HG02973 (cell line): Measurements from ENCODE around the gene HINFP.
"Not testable (repeated sequence)": the region's sequence is repeated elsewhere in the genome, so short reads cannot be mapped to it uniquely, and the experiment has no call there.

ENCODE experiments used
- ATAC-seq: cut with Tn5 transposase; IDR thresholded peaks from one replicate; pipeline ENCODE4 v1.9.1; 2021; ENCODE audit warnings: moderate library complexity; ENCODE audit not compliant: unreplicated experiment

The HINFP gene

DNA sequence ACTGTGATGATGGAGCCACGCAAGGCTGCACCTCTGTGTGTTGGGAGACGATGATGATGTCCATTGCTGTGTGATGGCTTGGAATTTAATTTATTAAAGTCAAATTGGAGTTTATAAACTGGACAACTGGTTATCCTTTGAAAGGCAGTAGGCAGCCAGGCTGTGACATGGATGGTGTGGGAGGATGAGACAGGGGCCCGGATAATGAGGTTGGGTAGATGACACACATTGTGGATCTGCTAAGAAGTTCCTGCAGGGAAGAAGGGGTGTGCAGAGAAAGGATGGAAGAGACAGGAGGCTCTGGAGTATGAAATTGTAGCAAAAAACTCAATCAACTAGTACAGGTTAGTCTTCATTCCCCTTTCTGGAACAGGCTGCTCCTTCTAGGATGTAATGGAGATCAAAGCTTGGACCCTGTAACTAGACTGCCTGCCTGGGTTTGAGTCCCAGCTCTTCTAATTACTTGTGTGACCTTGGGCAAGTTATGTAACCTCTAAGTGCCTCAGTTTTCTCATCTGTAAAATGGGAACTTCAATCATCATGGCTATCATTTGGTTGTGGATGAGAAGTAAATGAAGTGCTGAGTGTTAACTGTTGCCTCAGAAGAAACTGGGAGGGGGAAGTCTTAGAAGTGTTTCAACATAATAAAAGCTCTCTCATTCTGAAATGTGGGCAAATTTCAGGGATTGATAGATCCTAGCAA lies 4.2 kb upstream of the HINFP start:
- no peak for ATAC-seq

- ATAC-seq = no peak
Measured at GRCh38 chr11:119118227-119118626, 3.2 kb upstream of the HINFP start.

GRCh38 chr11:119118946-119119345 lies 2.4 kb upstream of the HINFP start:
- ATAC-seq = no peak

- ATAC-seq = no peak
Measured at GRCh38 chr11:119120639-119121007, 757 bp upstream of the HINFP start.

- no peak for ATAC-seq
Measured at GRCh38 chr11:119121811-119122124, 388 bp downstream of the HINFP start.

- no peak for ATAC-seq
Measured at GRCh38 chr11:119125821-119126220, 4.4 kb downstream of the HINFP start.

- ATAC-seq = no peak
Measured at GRCh38 chr11:119126675-119127268, 5.4 kb downstream of the HINFP start.

GRCh38 chr11:119130662-119131061 lies 9.3 kb downstream of the HINFP start:
- no peak for ATAC-seq

- no peak for ATAC-seq
Measured at GRCh38 chr11:119134389-119134978, 13.1 kb downstream of the HINFP start.

GRCh38 chr11:119139276-119139675 lies 17.9 kb downstream of the HINFP start:
- ATAC-seq = not testable (repeated sequence)

GRCh38 chr11:119144825-119145486 lies 23.6 kb downstream of the HINFP start:
- no peak for ATAC-seq

- no peak for ATAC-seq
Measured at GRCh38 chr11:119145551-119145950, 24.2 kb downstream of the HINFP start.

- no peak for ATAC-seq
Measured at GRCh38 chr11:119147604-119148333, 26.4 kb downstream of the HINFP start.

- no peak for ATAC-seq
Measured at GRCh38 chr11:119148720-119149017, 27.3 kb downstream of the HINFP start.

DNA sequence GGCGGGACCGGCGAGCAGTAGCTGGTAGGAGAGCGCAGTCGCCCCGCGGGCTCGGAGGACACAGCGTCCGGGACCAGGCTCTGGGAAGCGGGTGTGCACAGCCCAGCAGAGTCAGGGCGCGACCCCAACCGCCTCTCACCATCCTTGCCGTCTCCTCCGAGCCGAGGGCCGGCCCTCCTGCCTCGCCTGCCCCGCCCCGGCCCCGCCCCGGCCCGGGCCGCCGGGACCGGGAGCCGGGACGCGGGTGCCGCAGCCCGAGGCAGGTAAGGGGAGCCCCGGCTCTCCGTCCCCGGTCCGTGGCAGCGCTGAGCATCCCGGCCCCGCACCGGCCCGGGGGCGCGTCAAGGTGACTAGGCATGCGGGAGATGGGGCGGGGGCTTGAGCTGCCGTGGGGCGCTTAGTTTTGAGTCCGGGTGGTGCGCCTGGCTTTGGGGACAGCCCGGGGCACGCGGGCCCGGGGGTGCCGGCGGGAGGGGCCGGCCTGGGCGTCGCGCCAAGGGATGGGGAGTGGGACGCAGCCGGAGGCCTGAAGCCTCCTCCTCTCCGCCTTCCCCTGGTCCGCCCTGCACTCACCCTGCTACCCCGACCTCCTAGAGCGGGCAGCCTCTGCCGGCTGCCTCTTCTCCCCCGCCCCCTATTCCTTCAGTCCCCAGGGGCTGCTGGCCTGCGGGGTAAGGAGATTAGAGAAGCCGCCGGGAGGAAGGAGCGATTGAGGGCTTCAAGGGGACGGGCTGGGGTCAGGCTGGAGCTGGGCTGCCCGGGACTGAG lies 27.8 kb downstream of the HINFP start, which contains the start of gene ABCG4:
Gene ABCG4 (plus strand): TSS at position 35 of the 768 bp plus-strand sequence. CDS start 914 bp downstream, outside the sequence.
- ATAC-seq = no peak

DNA sequence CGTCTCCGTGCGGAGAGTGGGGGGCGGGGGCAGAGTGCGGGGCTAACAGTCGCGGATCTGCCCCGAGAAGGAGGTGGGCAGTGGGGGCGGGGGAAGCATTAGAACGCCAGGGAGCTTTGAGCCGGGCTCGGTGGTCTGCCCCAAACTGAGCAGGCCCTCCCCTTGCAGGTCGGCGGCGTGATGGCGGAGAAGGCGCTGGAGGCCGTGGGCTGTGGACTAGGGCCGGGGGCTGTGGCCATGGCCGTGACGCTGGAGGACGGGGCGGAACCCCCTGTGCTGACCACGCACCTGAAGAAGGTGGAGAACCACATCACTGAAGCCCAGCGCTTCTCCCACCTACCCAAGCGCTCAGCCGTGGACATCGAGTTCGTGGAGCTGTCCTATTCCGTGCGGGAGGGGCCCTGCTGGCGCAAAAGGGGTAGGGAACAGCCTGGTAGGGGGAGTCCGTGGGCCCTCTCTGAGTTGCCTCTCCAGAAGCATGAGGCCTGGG lies 28.5 kb downstream of the HINFP start:
- ATAC-seq = no peak

- no peak for ATAC-seq
Measured at GRCh38 chr11:119152043-119152442, 30.7 kb downstream of the HINFP start.

DNA sequence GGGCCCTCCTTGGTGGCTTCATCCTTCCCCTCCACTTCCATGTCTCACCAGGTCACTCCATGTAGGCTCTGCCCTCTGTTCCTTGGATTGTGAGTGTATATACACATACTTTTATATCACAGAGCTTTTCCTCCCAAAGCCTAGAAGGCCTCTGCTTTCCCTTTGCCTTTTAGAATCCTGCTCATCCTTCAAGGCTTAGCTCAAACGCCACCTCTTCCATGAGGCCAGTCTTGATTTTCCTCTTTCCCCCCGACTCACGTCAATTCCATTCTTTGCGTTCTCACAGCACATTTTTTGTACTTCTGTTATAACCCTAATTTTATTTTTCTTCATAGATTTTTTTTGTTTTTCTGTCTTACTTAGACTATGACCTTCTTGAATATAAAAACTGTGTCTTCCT lies 31.2 kb downstream of the HINFP start:
- no peak for ATAC-seq

DNA sequence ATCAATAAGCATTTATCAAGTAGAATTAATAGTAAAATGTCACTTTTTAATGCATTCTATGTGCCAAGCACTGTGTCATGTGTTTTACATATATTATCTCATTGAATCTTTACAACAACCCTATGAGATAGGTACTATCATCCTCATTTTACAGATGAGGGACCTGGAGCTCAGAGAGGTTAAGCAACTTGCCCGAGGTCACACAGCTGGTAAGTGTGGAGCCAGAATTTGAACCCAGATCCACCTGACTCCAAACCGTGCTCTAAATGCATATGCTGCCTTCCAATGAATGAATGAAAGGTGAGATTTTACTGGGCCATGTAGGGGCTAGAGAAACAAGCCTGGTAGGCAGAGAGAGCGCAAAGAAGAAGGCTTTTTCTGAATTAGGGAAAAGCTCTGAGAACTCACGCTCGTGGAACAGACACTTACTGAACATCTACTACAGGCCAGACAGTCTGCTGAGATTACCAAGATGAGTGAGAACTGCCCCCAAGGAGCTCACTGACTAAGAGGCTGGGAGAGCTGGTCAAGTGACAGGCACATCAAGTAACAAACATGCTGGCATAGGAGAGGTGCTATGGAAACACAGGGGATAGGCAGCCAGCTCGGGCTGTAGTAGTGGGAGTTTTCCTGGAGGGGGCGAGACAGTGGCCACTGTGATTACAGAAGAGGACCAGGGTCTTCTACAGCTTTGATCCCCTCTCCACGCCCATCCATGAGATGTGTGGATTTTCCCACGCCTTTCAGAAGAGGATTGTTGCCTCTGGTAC lies 31.9 kb downstream of the HINFP start:
- no peak for ATAC-seq

GRCh38 chr11:119154178-119154577 lies 32.8 kb downstream of the HINFP start:
- ATAC-seq = no peak
